Activated CD8-positive, alpha-beta T cell treated with anti-CD3 and anti-CD28 coated beads for 36 hours (primary cell): Measurements from ENCODE around the gene ZNF438. TPM values are rescaled to one million over a fixed set of nuclear protein-coding genes. Genes with fewer than 3 reads are reported as not detected.

Experiments used
- ATAC-seq: fragments of 200-7000 bp; cut with Tn5 transposase; one replicate; pipeline ENCODE4 v1.10.0; 2021; ENCODE audit warnings: mild to moderate bottlenecking, moderate library complexity
- CTCF ChIA-PET: fragments of 350-600 bp; sonication (Branson Sonifier 250); formaldehyde crosslinking; loops from one replicate; lab custom pipeline; 2021; ENCODE audit warnings: antibody characterized with exemption; lab: Charles Lee
- POLR2A ChIA-PET: fragments of 350-600 bp; sonication (Branson Sonifier 250); formaldehyde crosslinking; loops from one replicate; lab custom pipeline; 2021; ENCODE audit warnings: antibody characterized with exemption; lab: Charles Lee
- DNase-seq: peaks from one replicate; pipeline ENCODE4 v3.0.0-alpha.2; 2020
- H3K27ac Mint-ChIP-seq: one replicate; pipeline ENCODE4 v1.8.0; 2021; ENCODE audit warnings: mild to moderate bottlenecking, mixed read lengths
- H3K27me3 Mint-ChIP-seq: one replicate; pipeline ENCODE4 v1.8.0; 2021; ENCODE audit warnings: mixed read lengths
- H3K36me3 Mint-ChIP-seq: one replicate; pipeline ENCODE4 v1.8.0; 2021; ENCODE audit warnings: low read depth, mixed read lengths
- H3K4me1 Mint-ChIP-seq: one replicate; pipeline ENCODE4 v1.8.0; 2021; ENCODE audit warnings: low read depth, mixed read lengths
- H3K4me3 Mint-ChIP-seq: one replicate; pipeline ENCODE4 v1.8.0; 2021; ENCODE audit warnings: mild to moderate bottlenecking, moderate library complexity, mixed read lengths
- H3K9me3 Mint-ChIP-seq: one replicate; pipeline ENCODE4 v1.8.0; 2021; ENCODE audit warnings: mixed read lengths
- CTCF ChIP-seq: fragments of 200-600 bp; IDR thresholded peaks from one replicate; pipeline ENCODE4 v1.8.0; 2022; ENCODE audit warnings: antibody characterized with exemption, mild to moderate bottlenecking
- intact Hi-C: fragments of 100-400 bp; cut with micrococcal nuclease; formaldehyde crosslinking; loops from one replicate; pipeline ENCODE4 v1.10.0; 2022
- total RNA-seq, 2 experiments: library from RNA; stranded (reverse); gene quantifications; one replicate each; pipeline ENCODE4 v1.2.3, GENCODE V29; 2021

ZNF438 gene
- total RNA-seq, 2 experiments from 2014 or later: 3.0 to 3.9 TPM

- no peak for DNase-seq
- no peak for ATAC-seq
- Mint-ChIP-seq H3K4me1 (peaks cover 4% of the 10 kb centered on the region), H3K27me3 (no peaks in the 10 kb centered on the region), H3K9me3 (peaks cover 10% of the 10 kb centered on the region), H3K36me3 (peaks cover 15% of the 10 kb centered on the region), H3K4me3 (no peak overlapping the region), H3K27ac (no peak overlapping the region)
- CTCF ChIA-PET: interaction anchor here (1.7 kb wide), 1 partner anchor 10 kb away, joined by 6 read pairs; no protein-coding TSS in a partner anchor
- TF ChIP-seq CTCF: no peak
- POLR2A ChIA-PET: interaction anchor here (0.6 to 1.3 kb wide), 2 partner anchors 53 to 464 kb away, joined by 3 to 4 read pairs; partner anchors contain the start of gene ZNF438
- intact Hi-C loops: no loop called here
Observed at GRCh38 chr10:30978843-30979242, 52.8 kb downstream of the ZNF438 start.

GRCh38 chr10:30977385-30977784, 54.3 kb downstream of the ZNF438 start:
- ATAC-seq (no peak), DNase-seq (no peak)
- ChIA-PET POLR2A (interaction anchor here (0.7 kb wide), 1 partner anchor 450 kb away, joined by 3 read pairs; no protein-coding TSS in a partner anchor), CTCF (no interaction called here)
- no peaks in the 10 kb centered on the region for H3K4me1 Mint-ChIP-seq
- no peak overlapping the region for H3K4me3 Mint-ChIP-seq
- H3K27ac Mint-ChIP-seq: no peak overlapping the region
- TF ChIP-seq CTCF: no peak
- peaks cover 3% of the 10 kb centered on the region for H3K9me3 Mint-ChIP-seq
- peaks cover 10% of the 10 kb centered on the region for H3K36me3 Mint-ChIP-seq
- no peaks in the 10 kb centered on the region for H3K27me3 Mint-ChIP-seq
- intact Hi-C loops: no loop called here

- Mint-ChIP-seq H3K9me3 (peaks cover 3% of the 10 kb centered on the region), H3K27ac (no peak overlapping the region), H3K36me3 (peaks cover 3% of the 10 kb centered on the region), H3K27me3 (no peaks in the 10 kb centered on the region), H3K4me3 (no peak overlapping the region), H3K4me1 (peaks cover under 1% of the 10 kb centered on the region)
- DNase-seq: no peak
- ChIA-PET POLR2A (interaction anchor here (0.6 kb wide), 1 partner anchor 47 kb away, joined by 3 read pairs; no protein-coding TSS in a partner anchor), CTCF (no interaction called here)
- intact Hi-C loops: no loop called here
- TF ChIP-seq CTCF: no peak
- ATAC-seq: no peak
Observed at GRCh38 chr10:30974773-30975415, 56.8 kb downstream of the ZNF438 start.

GRCh38 chr10:30974355-30974754, 57.3 kb downstream of the ZNF438 start:
- Mint-ChIP-seq H3K4me1 (peaks cover 5% of the 10 kb centered on the region), H3K27ac (no peak overlapping the region), H3K4me3 (no peak overlapping the region), H3K27me3 (no peaks in the 10 kb centered on the region), H3K36me3 (no peaks in the 10 kb centered on the region), H3K9me3 (no peaks in the 10 kb centered on the region)
- POLR2A ChIA-PET: no interaction called here
- DNase-seq (no peak), ATAC-seq (no peak)
- TF ChIP-seq CTCF: no peak
- CTCF ChIA-PET: no interaction called here
- intact Hi-C loops: no loop called here

- POLR2A ChIA-PET: no interaction called here
- no peak for TF ChIP-seq CTCF
- Mint-ChIP-seq H3K4me3 (no peak overlapping the region), H3K9me3 (no peaks in the 10 kb centered on the region), H3K27ac (no peak overlapping the region), H3K27me3 (no peaks in the 10 kb centered on the region), H3K36me3 (no peaks in the 10 kb centered on the region), H3K4me1 (peaks cover 6% of the 10 kb centered on the region)
- no peak for DNase-seq
- ATAC-seq: no peak
- CTCF ChIA-PET: no interaction called here
- intact Hi-C loops: no loop called here
Observed at GRCh38 chr10:30973737-30974136, 57.9 kb downstream of the ZNF438 start.
